Measurements from ENCODE around the gene FETUB.

GRCh38 chr3:186679151-186679550, 39.0 kb downstream of the FETUB start:
- no peak for TF ChIP-seq POLR2A (IDR thresholded peaks at IDR 0.05)
- TF ChIP-seq CTCF (IDR thresholded peaks at IDR 0.05): no peak
